IMR-90 (cell line): Measurements from ENCODE around the gene NISCH. TPM values are rescaled to one million over a fixed set of nuclear protein-coding genes. Genes with fewer than 3 reads are reported as not detected.

Experiments used
- ATAC-seq: fragments of 200-7000 bp; cut with Tn5 transposase; 2 replicates; pipeline ENCODE4 v1.9.1; 2020; ENCODE audit warnings: low read depth, mild to moderate bottlenecking, moderate library complexity
- BruUV-seq: library from RNA; stranded (reverse); fragments of 400-500 nt; replicated peaks from 2 replicates; lab custom pipeline; 2021; lab: Mats Ljungman, UMichigan
- CTCF ChIA-PET: fragments of 300-600 bp; formaldehyde crosslinking; extraction: SDS; loops from one replicate; lab custom pipeline; 2021; ENCODE audit warnings: antibody characterized with exemption; lab: Yijun Ruan, JAX
- POLR2A ChIA-PET: fragments of 300-600 bp; sonication (Branson Sonifier 250); formaldehyde crosslinking; loops from one replicate; lab custom pipeline; 2022; ENCODE audit warnings: antibody characterized with exemption; ENCODE audit not compliant: unreplicated experiment; lab: Charles Lee
- DNase-seq: peaks from one replicate; pipeline ENCODE4 v3.0.0; 2013
- H2AFZ ChIP-seq: replicated peaks from 2 replicates; pipeline ENCODE3; 2013; ENCODE audit warnings: low read length, mild to moderate bottlenecking; ENCODE audit not compliant: poor library complexity
- H2AK5ac ChIP-seq: 2 replicates; pipeline ENCODE4 v1.6.1; 2013; ENCODE audit warnings: low read depth, low read length, inconsistent platforms
- H2AK9ac ChIP-seq: replicated peaks from 2 replicates; pipeline ENCODE3; 2013; ENCODE audit warnings: mild to moderate bottlenecking, low read depth, low read length, moderate library complexity; ENCODE audit not compliant: poor library complexity
- H2BK120ac ChIP-seq: 2 replicates; pipeline ENCODE4 v1.6.1; 2013; ENCODE audit warnings: low read depth, low read length, inconsistent platforms
- H2BK15ac ChIP-seq: 3 replicates; pipeline ENCODE4 v1.6.1; 2013; ENCODE audit warnings: low read depth, low read length, inconsistent platforms
- H2BK20ac ChIP-seq: 2 replicates; pipeline ENCODE4 v1.6.1; 2013; ENCODE audit warnings: low read depth, mild to moderate bottlenecking, inconsistent platforms, low read length, moderate library complexity
- H2BK5ac ChIP-seq: 2 replicates; pipeline ENCODE4 v1.6.1; 2013; ENCODE audit warnings: mild to moderate bottlenecking, low read depth, low read length, inconsistent platforms; ENCODE audit not compliant: poor library complexity, severe bottlenecking
- H3K14ac ChIP-seq: replicated peaks from 2 replicates; pipeline ENCODE4 v1.6.1; 2013; ENCODE audit warnings: low read depth, low read length, inconsistent platforms
- H3K18ac ChIP-seq: 2 replicates; pipeline ENCODE4 v1.6.1; 2013; ENCODE audit warnings: low read depth, low read length, control low read depth
- H3K23ac ChIP-seq: 2 replicates; pipeline ENCODE4 v1.6.1; 2013; ENCODE audit warnings: low read depth, low read length, inconsistent platforms
- H3K27ac ChIP-seq: 2 replicates; pipeline ENCODE4 v1.5.1; 2013; ENCODE audit warnings: mild to moderate bottlenecking, control low read depth, low read length; ENCODE audit not compliant: insufficient read depth
- H3K27me3 ChIP-seq: 2 replicates; pipeline ENCODE4 v1.6.1; 2013; ENCODE audit warnings: low read length; ENCODE audit not compliant: control insufficient read depth, insufficient read depth
- H3K36me3 ChIP-seq: 2 replicates; pipeline ENCODE4 v1.6.1; 2013; ENCODE audit warnings: low read length, mixed read lengths; ENCODE audit not compliant: control insufficient read depth, insufficient read depth
- H3K4ac ChIP-seq: 2 replicates; pipeline ENCODE4 v1.6.1; 2013; ENCODE audit warnings: low read depth, low read length, inconsistent platforms
- H3K4me1 ChIP-seq: 2 replicates; pipeline ENCODE4 v1.6.1; 2013; ENCODE audit warnings: low read length, mixed read lengths; ENCODE audit not compliant: control insufficient read depth, insufficient read depth
- H3K4me2 ChIP-seq: 2 replicates; pipeline ENCODE4 v1.6.1; 2013; ENCODE audit warnings: low read depth, mild to moderate bottlenecking, control low read depth, low read length, moderate library complexity
- H3K4me3 ChIP-seq: 2 replicates; pipeline ENCODE4 v1.5.1; 2013; ENCODE audit warnings: low read depth, mild to moderate bottlenecking, control low read depth, low read length, moderate library complexity; ENCODE audit not compliant: insufficient read depth
- H3K56ac ChIP-seq: 2 replicates; pipeline ENCODE4 v1.6.1; 2013; ENCODE audit warnings: low read length, inconsistent platforms; ENCODE audit not compliant: insufficient read depth; ENCODE audit errors: extremely low read depth
- H3K79me1 ChIP-seq, 2 experiments: 2 replicates each; pipeline ENCODE4 v1.6.1; 2013; ENCODE audit warnings: low read length in 2 of 2, inconsistent platforms in 1 of 2, low read depth in 1 of 2
- H3K9ac ChIP-seq: 2 replicates; pipeline ENCODE4 v1.6.1; 2013; ENCODE audit warnings: low read depth, low read length, control low read depth
- H3K9me1 ChIP-seq: 2 replicates; pipeline ENCODE4 v1.6.1; 2013; ENCODE audit warnings: low read length, inconsistent platforms; ENCODE audit not compliant: insufficient read depth
- H3K9me3 ChIP-seq: 2 replicates; pipeline ENCODE4 v1.6.1; 2013; ENCODE audit warnings: low read length; ENCODE audit not compliant: control insufficient read depth, insufficient read depth
- H4K20me1 ChIP-seq: 2 replicates; pipeline ENCODE4 v1.6.1; 2013; ENCODE audit warnings: low read length, inconsistent platforms; ENCODE audit not compliant: insufficient read depth
- H4K5ac ChIP-seq: 2 replicates; pipeline ENCODE4 v1.6.1; 2013; ENCODE audit warnings: mild to moderate bottlenecking, low read depth, low read length, control low read depth
- H4K8ac ChIP-seq, 2 experiments: 2 replicates each; pipeline ENCODE4 v1.6.1; 2013; ENCODE audit warnings: low read depth in 2 of 2, low read length in 2 of 2, control low read depth in 1 of 2, inconsistent platforms in 1 of 2
- H4K91ac ChIP-seq: 2 replicates; pipeline ENCODE4 v1.6.1; 2013; ENCODE audit warnings: low read depth, low read length, inconsistent platforms; ENCODE audit not compliant: insufficient read depth
- CEBPB ChIP-seq: IDR thresholded peaks from 2 replicates; pipeline ENCODE4 v1.6.1; 2012; ENCODE audit warnings: low read depth, low read length, improper control_type of control experiment
- MXI1 ChIP-seq: IDR thresholded peaks from 2 replicates; pipeline ENCODE4 v1.6.1; 2012; ENCODE audit warnings: low read depth, mild to moderate bottlenecking, low read length, moderate library complexity, borderline replicate concordance
- WGBS, 2 experiments: methylation state at CpG; one replicate each; pipeline versions ENCODE4 v1.1.5 to v1.1.7; 2013; ENCODE audit warnings: missing lambda C conversion rate in 2 of 2; ENCODE audit not compliant: insufficient read length in 1 of 2; ENCODE audit errors: extremely low coverage in 2 of 2; 5-methylcytosine and 5-hydroxymethylcytosine counted together
- dilution Hi-C: fragments of 300-500 bp; cut with HindIII; formaldehyde crosslinking; loops from one replicate; pipeline ENCODE4 v1.14.3; 2018; ENCODE audit warnings: low sequenced_read_pairs; ENCODE audit not compliant: unreplicated experiment
- in situ Hi-C: fragments of 300-500 bp; cut with MboI; formaldehyde crosslinking; loops from 3 replicates; pipeline ENCODE4 v1.14.3; 2019; ENCODE audit warnings: low sequenced_read_pairs, inconsistent platforms, mixed read lengths
- intact Hi-C: fragments of 100-400 bp; cut with micrococcal nuclease; formaldehyde crosslinking; loops from 2 replicates; pipeline ENCODE4 v1.10.0; 2022
- polyA plus RNA-seq, 3 experiments: library from polyadenylated mRNA; depleted of rRNA; stranded (reverse); fragments of >200 nt; gene quantifications; 2 replicates each; pipeline ENCODE4 v1.2.3, GENCODE V29; 2012; ENCODE audit warnings: low replicate concordance in 1 of 3
- total RNA-seq: library from RNA; depleted of rRNA; stranded (reverse); fragments of >200 nt; gene quantifications from 2 replicates; pipeline ENCODE4 v1.2.3, GENCODE V29; 2012

The NISCH gene
- total and polyA plus RNA-seq, 2 of the 4 experiments (the other 2 are of a cell fraction): 36.9 to 86.0 TPM

GRCh38 chr3:52520141-52520667 lies 64.8 kb downstream of the NISCH start:
- Histone ChIP-seq H3K18ac (no peak overlapping the region), H3K27me3 (peaks cover 7% of the 10 kb centered on the region; the same call in 1 of the 2 replicates), H3K9ac (no peak overlapping the region), H4K20me1 (0 out of 2 replicates have a peak, but pooled peaks cover 4% of the 10 kb centered on the region), H3K14ac (no peak overlapping the region), H3K23ac (no peak overlapping the region), H3K36me3 (peaks cover 20% of the 10 kb centered on the region), H3K9me3 (no peaks in the 10 kb centered on the region), H2BK5ac (no peak overlapping the region), H4K8ac (no peak overlapping the region), H2BK120ac (no peak overlapping the region), H4K5ac (no peak overlapping the region), H2AFZ (no peak overlapping the region), H3K4ac (no peak overlapping the region), H3K79me1 (0 out of 4 replicates have a peak, but pooled peaks cover 0 to 1% of the 10 kb centered on the region in 2 experiments), H3K27ac (no peak overlapping the region), H3K4me2 (no peak overlapping the region), H3K56ac (no peak overlapping the region), H2AK5ac (no peak overlapping the region), H2BK15ac (no peak overlapping the region), H3K4me3 (no peak overlapping the region), H3K9me1 (peaks cover 11% of the 10 kb centered on the region; the same call in 1 of the 2 replicates), H2BK20ac (no peak overlapping the region), H4K91ac (no peak overlapping the region), H2AK9ac (no peak overlapping the region), H3K4me1 (peaks cover 1% of the 10 kb centered on the region; the same call in 1 of the 2 replicates)
- no peak for ATAC-seq
- intact Hi-C loops (no loop called here), in situ Hi-C loops (no loop called here), dilution Hi-C loops (no loop called here)
- no peak for DNase-seq
- no peak for TF ChIP-seq MXI1
- TF ChIP-seq CEBPB: no peak
- BruUV-seq: no TSS peak
- 60% methylated on average over 1 of the region's 14 CpGs; no CpG with 5 or more reads in 1 of the 2 experiments for WGBS, 2 experiments
- CTCF ChIA-PET: no interaction called here
- POLR2A ChIA-PET: no interaction called here
